COLO668 (cell line): Measurements from ENCODE around the gene WWTR1.
A peak's percentile ranks its signal among the peaks of the same experiment; 100 is the strongest.

Experiments used
- DNase-seq: peaks from one replicate; lab custom pipeline; 2025; ENCODE audit not compliant: unreplicated experiment; lab: John Stamatoyannopoulos, UW

Gene WWTR1

DNA sequence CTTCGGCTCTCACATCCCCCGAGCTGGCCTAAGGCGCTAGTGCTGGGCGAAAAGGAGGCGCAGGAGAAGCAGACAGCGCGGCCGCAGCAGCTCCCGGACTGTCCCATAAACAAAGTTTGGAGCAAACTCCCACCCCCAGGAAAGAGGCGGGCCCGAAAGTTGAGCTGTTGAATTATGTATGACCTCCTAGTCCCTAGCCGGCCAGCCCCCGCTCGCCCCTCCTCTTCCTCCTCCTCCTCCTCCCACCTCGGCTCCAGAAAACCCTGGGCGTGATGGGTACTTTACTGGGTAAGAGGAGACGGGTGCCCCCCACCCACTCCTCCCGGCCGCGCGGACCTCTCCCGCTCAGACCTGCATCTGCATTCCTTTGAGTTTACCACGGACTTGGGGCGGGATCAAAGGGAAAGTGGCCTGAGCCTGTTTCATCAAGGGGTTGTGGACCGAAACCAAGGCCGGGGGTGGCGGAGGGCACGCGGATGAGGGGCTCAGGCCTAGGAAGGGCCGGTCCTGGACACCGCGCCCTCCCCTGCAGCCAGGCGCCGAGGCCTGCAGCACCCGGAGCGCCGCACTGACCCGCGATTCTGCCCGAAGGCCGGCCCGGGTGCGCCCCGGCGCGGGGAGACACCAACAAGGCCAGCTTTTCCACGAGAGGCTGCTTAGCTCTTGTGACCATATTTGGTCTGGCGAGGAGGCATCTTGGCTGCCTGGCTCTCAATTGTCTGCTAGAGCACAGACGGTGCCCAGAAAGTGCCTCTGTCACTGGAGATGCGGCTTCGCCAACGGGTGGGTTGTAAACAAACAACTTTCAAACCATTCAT is at the start of gene WWTR1:
WWTR1 (minus strand) TSS at position 100 of the 818 bp plus-strand sequence. CDS start 719 bp downstream, outside the sequence.
- peak; percentile 43 for DNase-seq

DNA sequence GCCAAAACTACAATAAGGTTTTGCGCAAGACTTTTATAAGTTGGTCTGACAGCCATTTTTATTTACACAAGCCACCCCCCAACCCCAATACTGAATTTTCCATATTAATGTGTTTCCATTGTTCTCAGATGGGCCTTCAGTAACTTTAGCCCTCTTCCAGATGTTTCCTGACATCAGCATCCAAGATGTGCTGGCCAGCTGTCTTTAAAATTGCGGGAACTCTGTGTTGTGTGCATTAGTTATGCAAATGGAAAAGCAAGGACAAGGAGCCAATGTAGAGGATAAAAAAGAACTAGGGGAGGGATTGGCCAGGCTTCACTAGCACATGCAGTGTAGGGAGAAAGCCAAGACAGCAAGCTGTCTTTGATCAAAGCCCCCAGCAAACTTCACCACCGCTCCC is 49.1 kb upstream of the WWTR1 start:
- no peak for DNase-seq

GRCh38 chr3:149705416-149705815 is 47.6 kb upstream of the WWTR1 start:
- DNase-seq: no peak

DNA sequence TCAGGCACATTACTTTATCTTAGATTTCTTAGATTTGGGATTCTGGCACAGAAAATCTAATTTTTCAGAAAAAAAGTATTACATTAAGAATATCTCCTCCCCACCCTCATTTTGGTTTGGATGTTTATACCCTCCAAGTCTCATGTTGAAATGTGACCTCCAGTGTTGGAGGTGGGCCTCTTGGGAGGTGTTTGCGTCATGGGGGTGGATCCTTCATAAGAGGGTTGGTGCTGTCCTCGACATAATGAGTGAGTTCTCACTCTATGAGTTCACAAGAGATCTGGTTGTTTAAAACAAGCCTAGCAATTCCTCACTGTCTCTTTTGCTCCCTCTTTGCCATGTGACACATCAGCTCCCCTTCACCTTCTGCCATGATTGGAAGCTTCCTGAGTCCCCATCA is 45.6 kb upstream of the WWTR1 start:
- DNase-seq: no peak

GRCh38 chr3:149702691-149703441 is 45.0 kb upstream of the WWTR1 start:
- no peak for DNase-seq

GRCh38 chr3:149701977-149702350 is 44.1 kb upstream of the WWTR1 start:
- DNase-seq: no peak

DNA sequence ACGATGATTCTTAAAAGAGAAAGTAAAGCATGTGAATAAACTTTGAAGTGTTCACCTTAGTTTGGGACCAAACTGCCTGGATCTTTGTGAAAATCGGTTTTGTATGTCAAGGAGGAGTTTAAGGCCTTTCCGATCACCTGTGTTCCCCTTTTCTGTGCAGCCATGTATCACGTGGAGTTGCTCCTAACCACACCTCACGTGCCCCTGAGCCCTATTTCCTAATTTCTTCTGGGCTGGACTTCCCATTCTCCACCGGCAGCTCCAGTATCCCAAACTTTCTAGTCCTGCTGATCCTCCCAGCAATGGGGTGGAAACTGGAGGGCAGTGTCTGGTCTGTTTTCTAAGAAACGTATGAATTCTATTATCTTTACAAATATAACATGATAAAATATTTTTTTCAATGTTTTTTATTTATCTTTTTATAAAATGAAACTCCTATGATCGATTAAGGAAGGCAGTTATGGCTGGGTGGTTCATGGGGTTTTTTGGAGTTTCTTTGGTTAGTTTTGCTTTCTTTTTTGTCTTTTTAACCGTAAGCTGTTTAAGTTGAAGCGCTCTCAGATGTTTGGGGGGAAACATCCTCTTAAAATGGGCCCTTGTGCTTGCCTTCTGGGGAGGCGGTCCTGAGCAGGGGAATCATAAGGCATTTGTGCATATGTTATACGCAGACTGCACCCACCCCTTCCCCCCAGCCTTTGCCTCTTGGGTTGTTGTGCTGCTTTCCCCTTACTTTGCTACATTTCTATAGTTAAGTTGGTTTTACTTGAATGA is 43.6 kb upstream of the WWTR1 start:
- no peak for DNase-seq

- DNase-seq: no peak
Measured at GRCh38 chr3:149688122-149688757, 30.4 kb upstream of the WWTR1 start.

DNA sequence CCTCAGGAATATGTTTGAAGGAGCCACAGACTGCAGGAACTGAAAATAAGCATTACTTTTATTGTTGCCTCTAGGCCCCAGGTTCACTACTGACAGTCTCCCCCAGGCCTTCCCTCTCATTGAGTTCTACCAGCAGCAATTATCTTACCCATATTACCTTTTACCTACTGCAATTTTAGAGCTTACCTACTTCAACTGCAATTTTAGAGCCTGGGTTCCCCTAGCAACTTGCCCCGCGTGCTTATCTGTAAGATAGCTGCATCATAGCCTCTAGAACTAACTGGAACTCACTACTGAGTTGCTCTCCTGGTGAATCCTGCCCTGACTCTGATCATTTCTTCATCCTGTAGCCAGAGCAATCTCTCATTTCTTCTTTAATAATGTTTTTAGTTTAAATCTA is 29.2 kb upstream of the WWTR1 start:
- no peak for DNase-seq

- no peak for DNase-seq
Measured at GRCh38 chr3:149678351-149678950, 20.6 kb upstream of the WWTR1 start.

GRCh38 chr3:149673393-149673792 is 15.6 kb upstream of the WWTR1 start:
- no peak for DNase-seq

DNA sequence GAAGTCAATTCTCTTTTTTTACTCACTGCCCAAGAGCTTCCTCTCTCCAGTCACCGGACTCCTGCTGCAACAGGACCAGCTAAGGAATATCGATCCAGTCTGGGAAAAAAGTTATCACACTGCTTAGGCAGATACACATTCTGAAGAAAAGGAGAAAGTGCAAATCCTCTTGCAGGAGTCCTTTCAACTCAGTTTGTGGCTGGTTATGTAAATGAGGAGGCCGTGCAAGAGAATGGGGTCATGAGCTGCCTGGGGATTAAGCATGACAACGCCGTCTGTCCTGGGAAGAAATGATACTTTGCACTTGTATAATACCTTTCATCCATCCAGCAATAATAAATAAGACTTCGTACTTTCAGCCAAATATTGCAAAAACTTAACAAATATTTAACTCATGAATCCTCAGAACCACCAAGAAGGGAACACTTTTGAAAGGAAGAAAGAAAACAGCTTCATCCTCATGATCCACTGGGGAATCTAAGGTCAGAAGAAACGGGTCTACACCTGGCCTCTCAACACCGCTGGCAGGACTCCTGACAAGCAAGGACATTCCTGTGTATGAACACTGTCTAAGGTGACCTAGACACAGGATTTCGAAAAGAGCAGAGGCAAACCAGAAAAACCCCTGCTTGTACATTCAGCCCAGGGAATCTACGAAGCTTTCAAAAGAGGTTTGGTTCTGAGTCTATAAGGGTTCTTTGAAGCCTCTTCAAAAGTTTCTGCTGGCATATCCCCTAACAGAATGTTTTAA is 13.1 kb upstream of the WWTR1 start:
- no peak for DNase-seq

DNA sequence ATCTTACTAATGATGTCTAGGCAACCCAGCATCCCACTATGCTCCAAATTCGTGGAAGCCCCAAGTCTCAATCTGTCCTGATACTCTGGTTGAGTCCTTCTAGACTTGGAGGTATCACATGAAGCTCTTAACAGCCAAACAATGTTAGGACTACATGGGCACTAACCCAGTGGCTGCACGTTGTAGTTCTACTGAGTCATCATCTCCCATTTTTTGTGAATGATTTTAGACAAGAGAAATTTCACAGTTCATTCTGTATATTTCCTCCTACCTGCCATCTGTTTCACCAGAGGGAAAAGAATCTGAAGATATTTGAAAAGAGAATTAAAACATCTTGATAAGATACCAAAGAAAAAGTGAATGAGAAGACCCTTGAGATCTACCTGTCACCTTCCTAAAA is 9.8 kb upstream of the WWTR1 start:
- DNase-seq: no peak

GRCh38 chr3:149663966-149664365 is 6.1 kb upstream of the WWTR1 start:
- DNase-seq: no peak

- DNase-seq: no peak
Measured at GRCh38 chr3:149662240-149662887, 4.5 kb upstream of the WWTR1 start.

DNA sequence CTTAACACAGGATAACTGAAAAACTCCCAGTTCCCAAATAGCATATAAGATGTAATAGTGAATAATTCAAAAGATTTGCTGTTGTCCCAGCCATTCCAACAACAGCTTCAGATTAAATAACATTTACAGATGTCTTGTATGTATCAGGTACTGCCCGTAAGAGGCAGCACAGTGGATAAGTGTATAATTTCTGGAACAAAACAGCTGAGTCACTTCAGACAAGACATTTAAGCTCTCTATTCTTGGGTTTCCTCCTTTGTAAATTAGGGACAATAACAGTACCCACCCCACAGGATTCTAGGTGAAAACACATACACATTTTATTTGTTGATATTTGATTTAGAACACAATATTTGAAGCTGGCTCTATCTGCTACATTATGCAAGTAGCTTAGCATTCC is 2.6 kb upstream of the WWTR1 start:
- no peak for DNase-seq

GRCh38 chr3:149658744-149659497 is 1.1 kb upstream of the WWTR1 start:
- peak; percentile 35 for DNase-seq

- DNase-seq: peak; percentile 43
Measured at GRCh38 chr3:149657321-149657925, 402 bp downstream of the WWTR1 start.
